Stimulated activated CD8-positive, alpha-beta memory T cell treated with anti-CD3 and anti-CD28 coated beads, Interleukin-7, amount 100 ng/mL, for 24 hours (primary cell): ENCODE data around the gene IFNK.

Experiments
- DNase-seq: peaks from one replicate; pipeline ENCODE4 v3.0.0-alpha.2; 2020; ENCODE audit warnings: low read depth

The IFNK gene

DNA sequence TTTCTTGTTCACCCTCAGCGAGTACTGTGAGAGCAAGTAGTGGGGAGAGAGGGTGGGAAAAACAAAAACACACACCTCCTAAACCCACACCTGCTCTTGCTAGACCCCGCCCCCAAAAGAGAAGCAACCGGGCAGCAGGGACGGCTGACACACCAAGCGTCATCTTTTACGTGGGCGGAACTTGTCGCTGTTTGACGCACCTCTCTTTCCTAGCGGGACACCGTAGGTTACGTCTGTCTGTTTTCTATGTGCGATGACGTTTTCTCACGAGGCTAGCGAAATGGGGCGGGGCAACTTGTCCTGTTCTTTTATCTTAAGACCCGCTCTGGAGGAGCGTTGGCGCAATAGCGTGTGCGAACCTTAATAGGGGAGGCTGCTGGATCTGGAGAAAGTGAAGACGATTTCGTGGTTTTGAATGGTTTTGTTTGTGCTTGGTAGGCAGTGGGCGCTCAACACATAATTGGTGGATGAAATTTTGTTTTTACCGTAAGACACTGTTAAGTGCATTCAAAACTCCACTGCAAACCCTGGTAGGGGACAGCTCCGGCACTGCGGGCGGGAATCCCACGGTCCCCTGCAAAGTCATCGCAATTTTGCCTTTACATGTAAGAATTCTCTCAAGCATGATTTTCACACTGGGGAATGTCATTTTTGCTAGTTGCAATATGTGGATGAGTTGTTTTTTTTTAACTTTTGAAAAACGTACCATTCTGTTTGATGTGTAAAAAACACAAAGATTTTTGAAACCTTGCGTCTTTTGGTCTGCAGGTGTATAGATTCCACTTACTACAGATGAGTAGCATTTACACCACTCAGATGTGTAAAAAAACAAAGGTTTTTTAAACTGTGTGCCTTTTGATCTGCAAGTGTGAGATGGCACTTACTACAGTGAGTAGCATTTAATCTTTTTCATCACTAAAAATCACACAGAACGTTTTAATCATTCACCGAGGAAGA, 49.8 kb downstream of the IFNK start:
- DNase-seq: peak; percentile 88
